D341Med (cell line): ENCODE measurements around the gene LAMA4.

ENCODE experiments used
- DNase-seq: peaks from one replicate; pipeline ENCODE4 v3.0.0; 2012; ENCODE audit warnings: low spot score

The LAMA4 gene

GRCh38 chr6:112184951-112185350 lies 69.4 kb downstream of the LAMA4 start:
- no peak for DNase-seq

DNA sequence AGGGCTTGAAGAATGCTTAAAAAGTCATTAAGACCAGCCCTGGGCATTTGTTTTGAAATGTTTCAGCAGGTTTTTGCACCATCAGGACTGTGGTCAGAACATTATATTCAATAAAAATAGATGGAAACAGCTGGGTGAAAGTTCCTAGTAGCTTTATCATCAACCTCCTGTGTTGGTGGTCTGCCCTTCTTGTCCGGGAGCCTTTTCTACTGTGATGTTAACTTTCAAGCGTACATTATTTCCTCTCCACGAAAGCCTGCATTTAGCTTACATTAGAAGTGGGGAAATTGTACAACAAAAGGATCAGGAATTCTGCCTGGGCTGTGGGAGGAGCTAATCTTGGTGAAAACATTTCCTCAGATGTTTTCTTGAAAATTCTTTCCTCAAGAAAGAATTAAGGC lies 71.1 kb downstream of the LAMA4 start:
- DNase-seq, result no peak

- no peak for DNase-seq
Observed at GRCh38 chr6:112181130-112181529, 73.2 kb downstream of the LAMA4 start.

DNA sequence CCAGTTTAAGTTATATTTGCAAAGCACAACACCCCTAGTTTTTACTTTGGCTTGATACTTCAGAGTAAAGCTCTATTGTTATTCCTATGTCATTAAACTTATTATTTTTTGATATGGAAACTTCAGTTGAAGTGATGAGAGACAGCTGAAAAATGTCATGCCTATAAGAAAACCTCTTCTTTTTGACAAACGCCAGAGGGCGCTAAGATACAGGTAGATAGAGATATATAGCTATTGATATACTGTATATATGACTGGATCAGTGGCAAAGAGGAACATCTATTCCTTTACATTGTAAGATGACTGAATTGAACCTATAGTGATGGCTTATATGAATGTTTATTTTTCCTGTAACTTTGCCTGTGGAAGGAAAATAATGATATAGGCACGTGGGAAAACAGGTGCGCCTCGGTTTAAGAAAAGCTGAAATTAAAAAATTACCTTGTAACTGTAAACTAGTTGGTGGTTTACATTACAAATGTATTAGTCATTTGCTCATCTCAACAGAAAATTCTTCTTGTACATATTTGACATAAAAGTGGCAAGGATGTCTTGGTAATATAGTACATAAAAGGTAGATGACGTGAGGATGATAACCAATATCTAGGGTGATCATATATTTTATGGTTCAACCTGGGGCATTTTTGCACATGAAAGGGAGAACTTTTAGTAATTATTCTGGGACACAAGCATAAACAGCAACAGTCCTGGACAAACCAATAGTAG lies 74.1 kb downstream of the LAMA4 start:
- peak; percentile 42 for DNase-seq

DNA sequence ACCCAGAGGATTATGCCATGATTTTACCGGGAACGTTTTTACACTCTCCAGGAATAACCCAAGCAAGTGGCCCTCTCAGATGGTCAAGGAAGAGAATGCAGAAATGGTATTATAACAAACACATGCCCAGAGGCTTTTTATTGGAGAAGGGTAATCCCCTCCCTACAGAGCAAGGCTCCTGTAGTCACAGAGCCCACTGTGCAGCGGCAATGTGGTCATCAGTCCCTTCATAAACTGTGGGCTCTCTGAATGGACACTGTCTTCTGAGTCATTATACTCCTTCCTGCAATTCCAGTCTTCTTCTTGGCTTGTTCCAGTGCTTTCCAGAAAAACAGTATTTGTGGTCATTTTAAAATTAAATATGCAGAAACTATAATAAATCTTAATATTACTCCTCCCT lies 74.7 kb downstream of the LAMA4 start:
- DNase-seq, result no peak

DNA sequence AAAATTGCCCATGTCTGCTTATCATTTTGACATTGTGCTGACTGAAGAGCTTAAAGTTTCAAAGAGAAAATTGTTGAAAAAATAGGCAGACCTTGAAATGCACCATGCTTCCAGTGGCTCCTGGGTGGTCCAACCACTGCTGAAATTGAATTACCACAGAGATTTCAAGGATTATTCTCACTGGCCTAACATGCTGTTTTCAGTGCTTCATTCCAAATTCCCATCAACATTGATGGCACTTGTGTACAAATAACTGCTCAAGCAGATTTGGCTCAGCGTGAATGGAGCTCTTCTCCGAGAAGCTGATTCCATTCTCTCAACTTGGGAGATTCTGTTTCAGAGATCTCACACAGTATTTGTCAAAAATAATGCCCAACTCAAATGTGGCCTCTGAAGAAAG lies 75.5 kb downstream of the LAMA4 start:
- DNase-seq, result no peak

DNA sequence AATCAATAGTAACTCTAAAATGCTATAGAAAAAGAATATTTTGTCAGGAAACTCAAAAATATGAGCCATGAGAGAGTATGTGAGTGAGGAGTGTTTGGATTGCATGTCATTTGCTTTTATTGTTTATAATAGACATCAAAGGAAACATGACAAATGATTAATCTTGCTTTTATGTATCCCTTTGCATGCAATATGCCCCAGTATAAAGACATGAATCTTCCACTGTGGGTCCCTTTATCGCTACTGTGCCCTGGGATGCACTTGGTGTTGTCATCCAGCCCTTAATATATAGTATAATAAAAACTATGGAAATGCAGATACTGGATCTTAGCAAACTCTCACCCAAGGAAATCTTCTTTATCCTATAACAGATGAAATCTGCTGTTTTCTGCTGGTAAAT lies 77.3 kb downstream of the LAMA4 start:
- DNase-seq, result no peak

GRCh38 chr6:112176175-112176574 lies 78.2 kb downstream of the LAMA4 start:
- DNase-seq, result no peak

DNA sequence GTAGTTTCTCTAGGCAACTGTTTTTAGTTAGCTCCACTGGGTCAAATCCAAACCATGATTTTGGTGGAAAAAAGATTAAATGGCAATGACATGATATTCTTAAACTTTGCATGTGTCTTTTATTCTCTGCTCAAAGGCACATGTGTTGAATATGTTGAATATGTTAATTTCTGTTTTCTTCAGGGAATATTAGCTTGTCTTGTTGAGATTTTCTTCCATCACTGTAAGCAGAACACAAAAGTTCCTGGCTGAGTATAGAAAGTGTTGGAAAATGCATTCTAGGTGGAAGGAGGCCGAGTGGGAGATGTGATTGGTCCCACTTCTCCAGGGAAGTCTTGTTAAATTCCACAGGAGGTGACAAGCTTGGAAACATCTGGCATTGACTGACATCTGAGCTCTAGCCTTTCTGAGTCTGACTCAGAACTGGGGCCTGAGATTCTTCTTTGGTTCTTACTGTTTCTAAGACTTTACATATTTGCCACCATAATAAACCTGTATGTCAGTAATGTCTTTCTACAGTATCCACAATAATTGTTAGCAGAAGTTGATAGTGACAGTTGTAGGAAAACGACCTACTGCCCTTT lies 81.1 kb downstream of the LAMA4 start:
- DNase-seq, result no peak

- DNase-seq, result no peak
Observed at GRCh38 chr6:112172540-112172939, 81.8 kb downstream of the LAMA4 start.

GRCh38 chr6:112169541-112169940 lies 84.8 kb downstream of the LAMA4 start:
- DNase-seq, result no peak

DNA sequence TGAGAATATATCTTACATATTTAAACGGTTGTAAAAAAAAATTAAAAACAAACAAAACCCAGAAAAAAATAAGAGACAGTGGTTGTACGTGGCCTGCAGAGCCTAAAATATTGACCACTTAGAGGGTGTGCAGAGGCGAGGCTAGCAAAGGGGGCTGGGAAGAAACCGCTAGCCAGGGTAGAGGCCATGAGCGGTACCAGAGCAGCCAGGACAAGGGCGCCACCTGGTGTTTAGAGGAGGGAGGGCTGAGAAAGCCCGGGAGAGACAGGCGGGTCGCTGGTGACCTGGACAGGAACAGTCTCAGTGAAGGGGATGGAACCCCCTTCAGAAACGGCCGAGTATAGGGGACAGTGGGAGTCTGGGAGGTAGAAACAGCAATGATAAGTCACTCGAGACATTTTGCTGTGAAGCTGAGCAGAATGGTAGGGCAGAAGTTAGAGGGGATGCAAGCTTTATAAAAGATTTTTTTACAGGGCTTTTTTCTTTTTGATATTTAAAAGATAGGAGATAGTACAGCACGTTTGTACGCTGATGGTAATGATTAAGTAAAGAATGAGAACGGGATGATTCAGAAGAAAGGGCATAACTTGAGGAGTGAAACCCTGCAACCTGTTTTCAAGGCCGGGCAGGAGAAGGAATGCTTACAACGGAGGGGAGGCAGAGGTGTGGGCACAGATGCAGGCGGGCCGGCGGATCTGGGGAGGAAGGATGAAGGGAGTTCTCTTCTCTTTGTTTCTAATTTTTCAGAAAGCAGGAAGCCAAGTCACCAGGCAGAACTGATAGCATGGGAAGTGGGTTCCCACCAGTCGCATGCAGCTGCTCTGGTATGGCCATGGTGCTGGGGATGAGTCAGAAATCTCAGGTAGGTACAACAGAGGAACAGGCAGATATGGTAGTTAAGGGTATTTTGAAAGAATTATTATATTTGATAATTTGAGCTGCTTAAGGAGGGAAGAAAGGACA lies 90.8 kb downstream of the LAMA4 start:
- peak; percentile 91 for DNase-seq

DNA sequence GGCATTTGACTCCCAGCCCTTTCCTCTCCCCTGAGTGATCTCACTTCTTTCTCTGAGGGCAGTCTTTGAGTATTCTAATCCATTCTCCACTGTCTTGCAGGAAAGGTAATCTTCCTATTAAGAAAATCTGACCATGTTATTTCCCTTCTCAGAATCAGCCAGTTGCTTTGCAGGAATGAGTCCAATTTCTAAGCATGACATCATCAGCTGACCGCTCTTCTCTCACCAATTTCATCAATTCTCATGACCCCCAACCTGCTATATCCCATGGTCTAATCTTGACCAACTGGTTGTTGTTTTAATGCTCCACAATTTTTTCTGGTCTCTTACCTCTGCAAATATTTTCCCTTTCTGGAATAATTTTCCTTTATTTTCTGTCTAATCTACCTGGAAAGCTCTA lies 93.6 kb downstream of the LAMA4 start:
- no peak for DNase-seq

DNA sequence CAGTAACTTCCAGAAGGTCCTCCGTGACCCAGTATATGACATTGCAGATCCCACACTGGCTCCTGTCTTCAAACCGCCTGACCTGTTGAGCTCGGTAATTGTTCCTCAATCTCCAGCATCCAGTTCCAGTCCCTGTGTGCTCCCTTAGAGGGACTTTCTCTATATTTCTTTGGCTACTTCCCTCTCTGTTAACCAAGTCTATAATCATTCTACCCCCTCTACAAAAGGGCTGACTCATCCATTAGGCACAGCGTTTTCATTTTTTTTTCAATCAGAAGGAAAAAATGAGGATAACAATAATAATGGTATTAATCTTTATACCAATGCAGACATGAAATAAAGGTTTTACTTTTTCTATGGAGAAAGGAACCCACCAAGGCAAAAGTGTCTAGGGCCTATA lies 97.7 kb downstream of the LAMA4 start:
- DNase-seq, result no peak

DNA sequence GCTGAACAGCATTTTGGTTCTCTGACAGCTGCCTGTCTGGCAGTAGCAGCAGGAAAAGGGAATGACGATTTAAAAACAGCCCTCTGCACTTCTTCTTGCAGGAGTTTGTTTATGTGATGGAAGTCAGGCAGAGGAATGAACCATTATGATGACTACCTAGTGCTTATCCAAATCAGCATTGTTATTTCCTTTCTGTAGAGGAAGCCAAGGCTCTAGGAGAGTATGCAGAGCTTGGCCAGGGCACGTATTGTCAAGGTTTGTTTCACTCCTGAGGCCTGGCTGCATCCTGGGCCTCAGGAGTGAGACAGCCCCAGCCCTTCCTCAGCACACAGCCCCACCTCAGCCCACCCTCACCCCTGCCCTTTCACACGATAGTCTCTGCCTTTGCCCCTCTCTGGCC lies 98.5 kb downstream of the LAMA4 start:
- DNase-seq, result no peak

GRCh38 chr6:112154711-112155110 lies 99.7 kb downstream of the LAMA4 start:
- DNase-seq, result no peak

GRCh38 chr6:112153926-112154607 lies 100.3 kb downstream of the LAMA4 start:
- no peak for DNase-seq

DNA sequence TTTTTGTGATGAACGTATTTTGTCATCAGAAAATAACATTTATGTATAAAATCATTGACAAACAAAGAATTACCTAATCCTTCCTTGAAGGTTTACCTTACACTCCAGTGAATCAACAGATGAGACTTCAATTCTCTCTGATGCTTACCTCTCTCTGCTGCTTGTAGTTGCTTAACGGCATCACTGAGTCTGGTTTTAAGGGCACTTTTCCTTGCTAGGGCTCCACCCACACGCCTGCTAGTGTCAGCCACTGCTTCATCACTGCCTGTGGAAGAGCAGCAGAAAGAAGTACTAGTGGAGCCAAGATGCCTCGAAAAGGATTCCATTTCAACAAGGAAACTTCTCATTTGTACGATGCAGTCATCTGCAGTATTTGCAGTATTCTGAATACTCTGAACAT lies 104.0 kb downstream of the LAMA4 start:
- DNase-seq, result no peak

GRCh38 chr6:112149719-112150263 lies 104.6 kb downstream of the LAMA4 start:
- DNase-seq, result no peak

DNA sequence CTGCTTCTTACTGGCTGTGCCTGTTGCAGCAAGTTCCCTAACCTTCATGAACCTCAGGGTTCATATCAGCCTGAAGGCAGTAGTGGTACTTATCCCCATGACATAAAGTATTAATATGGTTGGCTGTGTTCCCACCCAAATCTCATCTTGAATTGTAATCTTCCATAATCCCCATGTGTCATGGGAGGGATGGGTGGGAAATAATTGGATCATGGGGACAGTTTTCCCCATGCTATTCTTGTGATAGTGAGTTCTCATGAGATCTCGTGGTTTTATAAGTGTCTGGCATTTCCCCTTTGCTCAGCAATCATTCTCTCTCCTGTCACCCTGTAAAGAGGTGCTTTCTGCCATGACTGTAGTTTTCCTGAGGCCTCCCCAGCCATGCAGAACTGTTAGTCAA lies 105.1 kb downstream of the LAMA4 start:
- DNase-seq, result peak; percentile 53

DNA sequence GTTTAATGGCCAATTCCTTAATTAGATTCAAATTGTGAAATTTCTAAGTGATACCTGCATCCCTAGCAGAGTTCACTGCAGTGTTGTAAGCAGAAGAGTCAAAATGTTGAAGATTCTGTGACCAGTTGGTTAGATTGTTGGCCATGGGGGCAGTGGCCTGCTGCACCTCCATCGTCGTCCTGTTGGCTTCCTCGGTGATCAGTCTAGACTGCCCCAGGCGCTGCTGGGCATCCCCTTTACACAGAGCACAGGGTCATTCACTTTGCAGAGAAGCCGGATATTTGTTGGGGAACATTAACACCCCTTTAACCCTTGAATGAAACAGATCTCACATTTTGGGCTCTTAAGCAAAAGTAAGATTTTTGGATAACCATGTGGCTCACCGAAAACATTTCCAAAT lies 106.3 kb downstream of the LAMA4 start:
- DNase-seq, result no peak

- DNase-seq, result peak; percentile 41
Observed at GRCh38 chr6:112145080-112145573, 109.2 kb downstream of the LAMA4 start.
